H1 (cell line): ENCODE data around the gene FBXL12. TPM values are rescaled to one million over a fixed set of nuclear protein-coding genes. Genes with fewer than 3 reads are reported as not detected.

Experiments used
- CTCF ChIA-PET: fragments of 300-600 bp; sonication (Branson Sonifier 250); formaldehyde crosslinking; loops from one replicate; lab custom pipeline; 2021; ENCODE audit not compliant: partially characterized antibody; lab: Charles Lee
- POLR2A ChIA-PET: fragments of 300-600 bp; sonication (Branson Sonifier 250); formaldehyde crosslinking; loops from one replicate; lab custom pipeline; 2021; ENCODE audit warnings: inconsistent platforms; ENCODE audit not compliant: partially characterized antibody; lab: Charles Lee
- DNase-seq, 2 experiments: peaks; one replicate each; pipeline versions ENCODE4 v3.0.0 to v3.0.0-alpha.2; 2010 to 2022; ENCODE audit warnings: low spot score in 2 of 2, low read depth in 1 of 2, mixed read lengths in 1 of 2
- FAIRE-seq: peaks from 2 replicates; lab custom pipeline; 2011; peaks lifted over from hg19 to GRCh38; lab: Jason Lieb, UNC
- H2AFZ ChIP-seq: 2 replicates; pipeline ENCODE4 v1.8.1; 2012; ENCODE audit warnings: low read length, inconsistent platforms
- H2AK5ac ChIP-seq: 2 replicates; pipeline ENCODE4 v1.6.1; 2013; ENCODE audit warnings: low read depth, low read length
- H2BK120ac ChIP-seq: replicated peaks from 2 replicates; pipeline ENCODE3; 2013; ENCODE audit warnings: low read depth, low read length, inconsistent platforms
- H2BK12ac ChIP-seq: 2 replicates; pipeline ENCODE4 v1.6.1; 2013; ENCODE audit warnings: low read depth, low read length
- H2BK15ac ChIP-seq: 2 replicates; pipeline ENCODE4 v1.6.1; 2013; ENCODE audit warnings: low read length
- H2BK20ac ChIP-seq: 2 replicates; pipeline ENCODE4 v1.6.1; 2013; ENCODE audit warnings: low read length
- H2BK5ac ChIP-seq: 2 replicates; pipeline ENCODE4 v1.6.1; 2013; ENCODE audit warnings: low read depth, low read length
- H3K14ac ChIP-seq: 2 replicates; pipeline ENCODE4 v1.6.1; 2013; ENCODE audit warnings: inconsistent platforms; ENCODE audit not compliant: insufficient read length
- H3K18ac ChIP-seq: 2 replicates; pipeline ENCODE4 v1.6.1; 2013; ENCODE audit warnings: low read length; ENCODE audit errors: extremely low read depth
- H3K23ac ChIP-seq: 2 replicates; pipeline ENCODE4 v1.6.1; 2013; ENCODE audit warnings: inconsistent platforms; ENCODE audit not compliant: insufficient read length
- H3K23me2 ChIP-seq: 2 replicates; pipeline ENCODE4 v1.6.1; 2013; ENCODE audit warnings: low read depth, low read length
- H3K27ac ChIP-seq: 2 replicates; pipeline ENCODE4 v1.6.1; 2011; ENCODE audit warnings: low read depth, low read length, inconsistent platforms
- H3K27me3 ChIP-seq, 4 experiments: replicated peaks in 1 of 4; 1 replicate in 1 of 4; 2 replicates in 3 of 4; pipeline versions ENCODE4 v1.6.1 to v1.8.1; 2011 to 2013; ENCODE audit warnings: low read length in 3 of 4, mild to moderate bottlenecking in 3 of 4, inconsistent platforms in 2 of 4, mixed read lengths in 2 of 4, moderate library complexity in 1 of 4; ENCODE audit not compliant: control insufficient read depth in 3 of 4, insufficient read depth in 3 of 4; ENCODE audit errors: extremely low read depth in 1 of 4
- H3K36me3 ChIP-seq, 4 experiments: 2 replicates each; pipeline versions ENCODE4 v1.6.1 to v1.8.1; 2011 to 2013; ENCODE audit warnings: mild to moderate bottlenecking in 4 of 4, low read length in 3 of 4, moderate library complexity in 2 of 4, control low read depth in 1 of 4, inconsistent platforms in 1 of 4; ENCODE audit not compliant: insufficient read depth in 4 of 4, control insufficient read depth in 2 of 4
- H3K4ac ChIP-seq: replicated peaks from 2 replicates; pipeline ENCODE3; 2013; ENCODE audit warnings: low read length, low read depth, mixed read lengths, inconsistent platforms; ENCODE audit not compliant: insufficient read length
- H3K4me1 ChIP-seq, 4 experiments: replicated peaks in 1 of 4; 1 replicate in 1 of 4; 2 replicates in 3 of 4; pipeline versions ENCODE4 v1.6.1 to v1.8.1; 2011 to 2013; ENCODE audit warnings: low read length in 3 of 4, inconsistent platforms in 2 of 4, mixed read lengths in 1 of 4; ENCODE audit not compliant: insufficient read depth in 4 of 4, control insufficient read depth in 3 of 4
- H3K4me2 ChIP-seq, 2 experiments: 2 replicates each; pipeline versions ENCODE4 v1.6.1 to v1.8.1; 2011 to 2013; ENCODE audit warnings: low read depth in 2 of 2, low read length in 2 of 2, control low read depth in 1 of 2, inconsistent platforms in 1 of 2, mild to moderate bottlenecking in 1 of 2; ENCODE audit not compliant: insufficient read depth in 1 of 2
- H3K4me3 ChIP-seq, 4 experiments: fragments of 200-600, 300-600 bp in 1 of 4; sonication (generic), shearing (Covaris generic), sonication (Bioruptor Twin) in 1 of 4; 2 replicates each; pipeline versions ENCODE4 v1.5.1 to v1.8.1; 2011 to 2016; ENCODE audit warnings: low read length in 4 of 4, low read depth in 3 of 4, control low read depth in 2 of 4, inconsistent platforms in 2 of 4, mild to moderate bottlenecking in 2 of 4, mixed read lengths in 1 of 4, moderate library complexity in 1 of 4; ENCODE audit not compliant: insufficient read depth in 2 of 4; ENCODE audit errors: extremely low read depth in 1 of 4
- H3K56ac ChIP-seq: replicated peaks from 2 replicates; pipeline ENCODE3; 2013; ENCODE audit warnings: low read depth, mild to moderate bottlenecking, mixed read lengths, low read length, inconsistent platforms; ENCODE audit not compliant: insufficient read length
- H3K79me1 ChIP-seq: 2 replicates; pipeline ENCODE4 v1.6.1; 2013; ENCODE audit warnings: low read depth, low read length, control low read depth
- H3K79me2 ChIP-seq, 2 experiments: 2 replicates each; pipeline versions ENCODE4 v1.6.1 to v1.8.1; 2012 to 2013; ENCODE audit warnings: low read length in 2 of 2, mild to moderate bottlenecking in 2 of 2, inconsistent platforms in 1 of 2; ENCODE audit not compliant: insufficient read depth in 2 of 2, control insufficient read depth in 1 of 2
- H3K9ac ChIP-seq, 4 experiments: replicated peaks in 1 of 4; 1 replicate in 1 of 4; 2 replicates in 3 of 4; pipeline versions ENCODE4 v1.6.1 to v1.8.1; 2011 to 2013; ENCODE audit warnings: low read depth in 3 of 4, low read length in 3 of 4, control low read depth in 2 of 4, mild to moderate bottlenecking in 2 of 4, moderate library complexity in 2 of 4, inconsistent platforms in 1 of 4; ENCODE audit errors: extremely low read depth in 1 of 4
- H3K9me3 ChIP-seq, 2 experiments: 2 replicates each; pipeline versions ENCODE4 v1.6.1 to v1.8.1; 2012 to 2013; ENCODE audit warnings: mild to moderate bottlenecking in 2 of 2, moderate library complexity in 2 of 2, control low read depth in 1 of 2, inconsistent platforms in 1 of 2, low read depth in 1 of 2, low read length in 1 of 2, mixed read lengths in 1 of 2; ENCODE audit not compliant: insufficient read depth in 2 of 2
- H4K20me1 ChIP-seq, 2 experiments: replicated peaks in 1 of 2; 2 replicates each; pipeline versions ENCODE3 to v1.8.1; 2011 to 2013; ENCODE audit warnings: inconsistent platforms in 2 of 2, low read length in 2 of 2, mild to moderate bottlenecking in 1 of 2; ENCODE audit not compliant: insufficient read depth in 2 of 2, control insufficient read depth in 1 of 2
- H4K5ac ChIP-seq: 2 replicates; pipeline ENCODE4 v1.6.1; 2013; ENCODE audit warnings: low read length, low read depth, mixed read lengths, inconsistent platforms; ENCODE audit not compliant: insufficient read length
- H4K8ac ChIP-seq: 2 replicates; pipeline ENCODE4 v1.8.0; 2013; ENCODE audit warnings: mild to moderate bottlenecking, moderate library complexity, low read length, inconsistent platforms; ENCODE audit not compliant: insufficient read depth; ENCODE audit errors: extremely low read depth
- H4K91ac ChIP-seq: replicated peaks from 2 replicates; pipeline ENCODE3; 2013; ENCODE audit warnings: low read length, mixed read lengths, inconsistent platforms; ENCODE audit not compliant: insufficient read length
- HDAC2 ChIP-seq, 2 experiments: fragments of 300-600 bp in 1 of 2; sonication (generic) in 1 of 2; IDR thresholded peaks; 2 replicates each; pipeline ENCODE4 v1.6.1; 2011 to 2012; ENCODE audit warnings: low read depth in 2 of 2, low read length in 2 of 2, mild to moderate bottlenecking in 2 of 2, moderate library complexity in 2 of 2, borderline replicate concordance in 1 of 2, inconsistent platforms in 1 of 2
- POU5F1 ChIP-seq: IDR thresholded peaks from 2 replicates; pipeline ENCODE4 v1.6.1; 2011; ENCODE audit warnings: low read depth, mild to moderate bottlenecking, low read length, moderate library complexity
- WGBS, 2 experiments: shearing (Covaris generic) in 1 of 2; methylation state at CpG; one replicate each; pipeline versions ENCODE4 v1.1.6 to v1.1.7; 2013 to 2015; ENCODE audit warnings: low lambda C conversion rate in 2 of 2, mixed read lengths in 2 of 2, inconsistent platforms in 1 of 2, low coverage in 1 of 2, missing lambda C conversion rate in 1 of 2; ENCODE audit not compliant: insufficient replicate concordance in 2 of 2, insufficient coverage in 1 of 2, insufficient read length in 1 of 2; ENCODE audit errors: extremely low coverage in 1 of 2, missing lambda C conversion rate in 1 of 2; 5-methylcytosine and 5-hydroxymethylcytosine counted together
- polyA plus RNA-seq, 7 experiments: library from polyadenylated mRNA; depleted of rRNA in 3 of 7; stranded (reverse) in 5 of 7; unstranded in 2 of 7; fragments of >200 nt in 5 of 7; fragments of 200-250 nt in 2 of 7; gene quantifications; 1 replicate in 5 of 7; 2 replicates in 1 of 7; 4 replicates in 1 of 7; pipeline versions ENCODE4 v1.2.1 to v1.2.3, GENCODE V29; 2011 to 2013; ENCODE audit warnings: missing spikeins in 2 of 7, mixed read lengths in 2 of 7
- total RNA-seq: library from RNA; stranded (reverse); fragmentation: NEBNext Ultra II Directional; extraction: Animal tissue kit (Norgen Biotek cat#: 25700); gene quantifications from 2 replicates; pipeline ENCODE4 v1.2.1, GENCODE V29; 2021

FBXL12 gene
- total and polyA plus RNA-seq, 2 of the 8 experiments (the other 6 are each of a cell fraction or from before 2014, with no cell fraction given): 24.6 to 62.3 TPM

GRCh38 chr19:9834307-9834725 lies 15.4 kb upstream of the FBXL12 start:
- no peak for FAIRE-seq

More at GRCh38 chr19:9834307-9834725, 15.4 kb upstream of the FBXL12 start:
- Histone ChIP-seq H3K23ac (no peak overlapping the region), H4K8ac (no peak overlapping the region; the same call in 1 of the 2 replicates), H3K4me1 (peaks cover 0 to 4% (median 1%) of the 10 kb centered on the region in 4 experiments; a peak in 3 of 7 replicates), H3K79me2 (peaks cover 5 to 27% of the 10 kb centered on the region in 2 experiments), H3K56ac (peak overlapping the region; percentile 1), H3K23me2 (peaks cover 6% of the 10 kb centered on the region; the same call in 1 of the 2 replicates), H3K14ac (no peak overlapping the region), H3K9ac (no peak overlapping the region), H4K20me1 (peaks cover 6 to 16% of the 10 kb centered on the region in 2 experiments), H2BK5ac (no peak overlapping the region), H4K5ac (no peak overlapping the region), H3K4me3 (peak overlapping the region in 2 of 4 experiments; percentile 24 to 49; a peak in 3 of 8 replicates), H3K27me3 (no peaks in the 10 kb centered on the region), H3K18ac (no peak overlapping the region), H3K4ac (no peak overlapping the region), H2BK15ac (no peak overlapping the region), H3K36me3 (peaks cover 4 to 18% (median 11%) of the 10 kb centered on the region in 4 experiments; a peak in 7 of 8 replicates), H3K79me1 (peaks cover 14% of the 10 kb centered on the region), H3K27ac (no peak overlapping the region), H4K91ac (no peak overlapping the region), H3K4me2 (peak overlapping the region; percentile 5 to 41; a peak in 2 of 4 replicates), H2BK12ac (no peak overlapping the region), H2AFZ (no peak overlapping the region), H3K9me3 (no peaks in the 10 kb centered on the region), H2AK5ac (no peak overlapping the region), H2BK20ac (no peak overlapping the region), H2BK120ac (no peak overlapping the region)
- WGBS, 2 experiments: 76% methylated on average over 6 of the region's 6 CpGs; no CpG with 5 or more reads in 1 of the 2 experiments
- TF ChIP-seq POU5F1 (no peak), HDAC2 (IDR thresholded peaks at IDR 0.05; ENCODE audit: borderline replicate concordance in 1 of 2, low read depth in 2 of 2, low read length in 2 of 2) (0 out of 4 replicates have a peak, but pooled peaks of 1 of the 2 experiments have one; percentile 25)
- CTCF ChIA-PET: interaction anchor here (0.7 to 1.4 kb wide), 3 partner anchors 11 to 33 kb away, joined by 3 to 5 read pairs (median 4); no protein-coding TSS in a partner anchor
- POLR2A ChIA-PET: interaction anchor here (1.3 to 2.1 kb wide), 2 partner anchors 9 to 186 kb away, joined by 3 to 6 read pairs; no protein-coding TSS in a partner anchor
- DNase-seq: no peak
